Measurements from ENCODE around the gene ZNF438.

- TF ChIP-seq, protein P1, sequence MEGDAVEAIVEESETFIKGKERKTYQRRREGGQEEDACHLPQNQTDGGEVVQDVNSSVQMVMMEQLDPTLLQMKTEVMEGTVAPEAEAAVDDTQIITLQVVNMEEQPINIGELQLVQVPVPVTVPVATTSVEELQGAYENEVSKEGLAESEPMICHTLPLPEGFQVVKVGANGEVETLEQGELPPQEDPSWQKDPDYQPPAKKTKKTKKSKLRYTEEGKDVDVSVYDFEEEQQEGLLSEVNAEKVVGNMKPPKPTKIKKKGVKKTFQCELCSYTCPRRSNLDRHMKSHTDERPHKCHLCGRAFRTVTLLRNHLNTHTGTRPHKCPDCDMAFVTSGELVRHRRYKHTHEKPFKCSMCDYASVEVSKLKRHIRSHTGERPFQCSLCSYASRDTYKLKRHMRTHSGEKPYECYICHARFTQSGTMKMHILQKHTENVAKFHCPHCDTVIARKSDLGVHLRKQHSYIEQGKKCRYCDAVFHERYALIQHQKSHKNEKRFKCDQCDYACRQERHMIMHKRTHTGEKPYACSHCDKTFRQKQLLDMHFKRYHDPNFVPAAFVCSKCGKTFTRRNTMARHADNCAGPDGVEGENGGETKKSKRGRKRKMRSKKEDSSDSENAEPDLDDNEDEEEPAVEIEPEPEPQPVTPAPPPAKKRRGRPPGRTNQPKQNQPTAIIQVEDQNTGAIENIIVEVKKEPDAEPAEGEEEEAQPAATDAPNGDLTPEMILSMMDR (IDR thresholded peaks at IDR 0.05): no peak
- TF ChIP-seq POLR2AphosphoS5 (IDR thresholded peaks at IDR 0.05; ENCODE audit: low read depth, low read length): no peak
- TF ChIP-seq, protein P2, sequence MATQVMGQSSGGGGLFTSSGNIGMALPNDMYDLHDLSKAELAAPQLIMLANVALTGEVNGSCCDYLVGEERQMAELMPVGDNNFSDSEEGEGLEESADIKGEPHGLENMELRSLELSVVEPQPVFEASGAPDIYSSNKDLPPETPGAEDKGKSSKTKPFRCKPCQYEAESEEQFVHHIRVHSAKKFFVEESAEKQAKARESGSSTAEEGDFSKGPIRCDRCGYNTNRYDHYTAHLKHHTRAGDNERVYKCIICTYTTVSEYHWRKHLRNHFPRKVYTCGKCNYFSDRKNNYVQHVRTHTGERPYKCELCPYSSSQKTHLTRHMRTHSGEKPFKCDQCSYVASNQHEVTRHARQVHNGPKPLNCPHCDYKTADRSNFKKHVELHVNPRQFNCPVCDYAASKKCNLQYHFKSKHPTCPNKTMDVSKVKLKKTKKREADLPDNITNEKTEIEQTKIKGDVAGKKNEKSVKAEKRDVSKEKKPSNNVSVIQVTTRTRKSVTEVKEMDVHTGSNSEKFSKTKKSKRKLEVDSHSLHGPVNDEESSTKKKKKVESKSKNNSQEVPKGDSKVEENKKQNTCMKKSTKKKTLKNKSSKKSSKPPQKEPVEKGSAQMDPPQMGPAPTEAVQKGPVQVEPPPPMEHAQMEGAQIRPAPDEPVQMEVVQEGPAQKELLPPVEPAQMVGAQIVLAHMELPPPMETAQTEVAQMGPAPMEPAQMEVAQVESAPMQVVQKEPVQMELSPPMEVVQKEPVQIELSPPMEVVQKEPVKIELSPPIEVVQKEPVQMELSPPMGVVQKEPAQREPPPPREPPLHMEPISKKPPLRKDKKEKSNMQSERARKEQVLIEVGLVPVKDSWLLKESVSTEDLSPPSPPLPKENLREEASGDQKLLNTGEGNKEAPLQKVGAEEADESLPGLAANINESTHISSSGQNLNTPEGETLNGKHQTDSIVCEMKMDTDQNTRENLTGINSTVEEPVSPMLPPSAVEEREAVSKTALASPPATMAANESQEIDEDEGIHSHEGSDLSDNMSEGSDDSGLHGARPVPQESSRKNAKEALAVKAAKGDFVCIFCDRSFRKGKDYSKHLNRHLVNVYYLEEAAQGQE (IDR thresholded peaks at IDR 0.05; ENCODE audit: insufficient read depth in 1 of 2, low read depth in 2 of 2, low read length in 1 of 2): no peak
- no peak for TF ChIP-seq TCF7L2 (IDR thresholded peaks at IDR 0.05; ENCODE audit: low read depth, low read length)
Observed at GRCh38 chr10:31000071-31000782, 31.4 kb downstream of the ZNF438 start.

Measured in Panc1 (cell line).